ES-I3 (cell line): ENCODE measurements around the gene B4GALT2.

Source experiments
- H3K36me3 ChIP-seq: 2 replicates; pipeline ENCODE4 v1.6.1; 2013; ENCODE audit warnings: mild to moderate bottlenecking, low read length, control low read depth, moderate library complexity; ENCODE audit not compliant: insufficient read depth
- H3K4me1 ChIP-seq: 2 replicates; pipeline ENCODE4 v1.6.1; 2013; ENCODE audit warnings: mild to moderate bottlenecking, control low read depth, low read length; ENCODE audit not compliant: insufficient read depth
- H3K9ac ChIP-seq: 2 replicates; pipeline ENCODE4 v1.6.1; 2013; ENCODE audit warnings: low read depth, mild to moderate bottlenecking, low read length, moderate library complexity
- H3K9me3 ChIP-seq: 2 replicates; pipeline ENCODE4 v1.6.1; 2013; ENCODE audit warnings: mild to moderate bottlenecking, low read length, moderate library complexity; ENCODE audit not compliant: control insufficient read depth, insufficient read depth

B4GALT2 gene

GRCh38 chr1:43981636-43982035, 2.6 kb downstream of the B4GALT2 start:
- H3K9ac ChIP-seq: no peak overlapping the region
- H3K9me3 ChIP-seq: no peaks in the 10 kb centered on the region
- peaks cover 9% of the 10 kb centered on the region; the same call in 1 of the 2 replicates for H3K4me1 ChIP-seq
- peaks cover 10% of the 10 kb centered on the region for H3K36me3 ChIP-seq

- peaks cover 4% of the 10 kb centered on the region for H3K36me3 ChIP-seq
- no peaks in the 10 kb centered on the region for H3K9me3 ChIP-seq
- no peak overlapping the region for H3K9ac ChIP-seq
- H3K4me1 ChIP-seq: peaks cover 9% of the 10 kb centered on the region; the same call in 1 of the 2 replicates
These were observed 3.2 kb downstream of the B4GALT2 start for GRCh38 chr1:43982241-43982640.

- no peaks in the 10 kb centered on the region; the same call in 1 of the 2 replicates for H3K36me3 ChIP-seq
- no peak overlapping the region for H3K9ac ChIP-seq
- peaks cover 9% of the 10 kb centered on the region; the same call in 1 of the 2 replicates for H3K4me1 ChIP-seq
- H3K9me3 ChIP-seq: no peaks in the 10 kb centered on the region
These were observed 3.8 kb downstream of the B4GALT2 start for GRCh38 chr1:43982808-43983207.

GRCh38 chr1:43983253-43983899, 4.4 kb downstream of the B4GALT2 start:
- H3K9ac ChIP-seq: no peak overlapping the region
- no peaks in the 10 kb centered on the region for H3K9me3 ChIP-seq
- 0 out of 2 replicates have a peak, but pooled peaks cover 6% of the 10 kb centered on the region for H3K4me1 ChIP-seq
- H3K36me3 ChIP-seq: no peaks in the 10 kb centered on the region; the same call in 1 of the 2 replicates

- no peaks in the 10 kb centered on the region for H3K9me3 ChIP-seq
- no peaks in the 10 kb centered on the region; the same call in 1 of the 2 replicates for H3K36me3 ChIP-seq
- H3K9ac ChIP-seq: no peak overlapping the region
- 0 out of 2 replicates have a peak, but pooled peaks cover 6% of the 10 kb centered on the region for H3K4me1 ChIP-seq
These were observed 5.8 kb downstream of the B4GALT2 start for GRCh38 chr1:43984855-43985254.

GRCh38 chr1:43985984-43986595, 7.1 kb downstream of the B4GALT2 start:
- Histone ChIP-seq H3K9me3 (no peaks in the 10 kb centered on the region), H3K4me1 (no peaks in the 10 kb centered on the region), H3K9ac (no peak overlapping the region), H3K36me3 (no peaks in the 10 kb centered on the region; the same call in 1 of the 2 replicates)

GRCh38 chr1:43986712-43987111, 7.7 kb downstream of the B4GALT2 start:
- Histone ChIP-seq H3K9me3 (no peaks in the 10 kb centered on the region), H3K9ac (no peak overlapping the region), H3K36me3 (no peaks in the 10 kb centered on the region), H3K4me1 (no peaks in the 10 kb centered on the region)

- Histone ChIP-seq H3K9ac (no peak overlapping the region), H3K4me1 (no peaks in the 10 kb centered on the region), H3K9me3 (no peaks in the 10 kb centered on the region), H3K36me3 (no peaks in the 10 kb centered on the region)
These were observed 8.3 kb downstream of the B4GALT2 start for GRCh38 chr1:43987159-43987902.

- H3K36me3 ChIP-seq: no peaks in the 10 kb centered on the region
- peak overlapping the region; percentile 82 for H3K9ac ChIP-seq
- H3K4me1 ChIP-seq: no peaks in the 10 kb centered on the region; the same call in 1 of the 2 replicates
- no peaks in the 10 kb centered on the region for H3K9me3 ChIP-seq
These were observed 11.5 kb downstream of the B4GALT2 start for GRCh38 chr1:43990271-43991199.

- no peaks in the 10 kb centered on the region; the same call in 1 of the 2 replicates for H3K4me1 ChIP-seq
These were observed 12.1 kb downstream of the B4GALT2 start for GRCh38 chr1:43991200-43991475.

GRCh38 chr1:43991476-43992231, 12.6 kb downstream of the B4GALT2 start, which contains the start of gene CCDC24:
Gene CCDC24, plus strand, starts transcription at chr1:43991599. Its CDS starts 280 bp downstream, at chr1:43991879.
- Histone ChIP-seq H3K36me3 (no peaks in the 10 kb centered on the region), H3K4me1 (no peaks in the 10 kb centered on the region; the same call in 1 of the 2 replicates), H3K9me3 (no peaks in the 10 kb centered on the region), H3K9ac (peak within 1 kb of the TSS; percentile 82)

More at GRCh38 chr1:43991200-43991475, 12.1 kb downstream of the B4GALT2 start:
- Histone ChIP-seq H3K9me3 (no peaks in the 10 kb centered on the region), H3K36me3 (no peaks in the 10 kb centered on the region), H3K9ac (peak overlapping the region; percentile 82)

- no peaks in the 10 kb centered on the region for H3K36me3 ChIP-seq
- H3K4me1 ChIP-seq: no peaks in the 10 kb centered on the region; the same call in 1 of the 2 replicates
- peak overlapping the region; percentile 82 for H3K9ac ChIP-seq
- no peaks in the 10 kb centered on the region for H3K9me3 ChIP-seq
These were observed 13.4 kb downstream of the B4GALT2 start for GRCh38 chr1:43992232-43992995.
